GM19239 (cell line): Measurements from ENCODE around the gene C9orf85.
"Not testable (repeated sequence)": the region's sequence is repeated elsewhere in the genome, so short reads cannot be mapped to it uniquely, and the experiment has no call there.

ENCODE experiments used
- DNase-seq: peaks from one replicate; pipeline ENCODE4 v3.0.0; 2011; ENCODE audit warnings: low spot score; ENCODE audit not compliant: insufficient read length
- FAIRE-seq: peaks from 2 replicates; lab custom pipeline; 2011; peaks lifted over from hg19 to GRCh38; lab: Jason Lieb, UNC

C9orf85 gene, protein sequence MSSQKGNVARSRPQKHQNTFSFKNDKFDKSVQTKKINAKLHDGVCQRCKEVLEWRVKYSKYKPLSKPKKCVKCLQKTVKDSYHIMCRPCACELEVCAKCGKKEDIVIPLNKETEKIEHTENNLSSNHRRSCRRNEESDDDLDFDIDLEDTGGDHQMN

DNA sequence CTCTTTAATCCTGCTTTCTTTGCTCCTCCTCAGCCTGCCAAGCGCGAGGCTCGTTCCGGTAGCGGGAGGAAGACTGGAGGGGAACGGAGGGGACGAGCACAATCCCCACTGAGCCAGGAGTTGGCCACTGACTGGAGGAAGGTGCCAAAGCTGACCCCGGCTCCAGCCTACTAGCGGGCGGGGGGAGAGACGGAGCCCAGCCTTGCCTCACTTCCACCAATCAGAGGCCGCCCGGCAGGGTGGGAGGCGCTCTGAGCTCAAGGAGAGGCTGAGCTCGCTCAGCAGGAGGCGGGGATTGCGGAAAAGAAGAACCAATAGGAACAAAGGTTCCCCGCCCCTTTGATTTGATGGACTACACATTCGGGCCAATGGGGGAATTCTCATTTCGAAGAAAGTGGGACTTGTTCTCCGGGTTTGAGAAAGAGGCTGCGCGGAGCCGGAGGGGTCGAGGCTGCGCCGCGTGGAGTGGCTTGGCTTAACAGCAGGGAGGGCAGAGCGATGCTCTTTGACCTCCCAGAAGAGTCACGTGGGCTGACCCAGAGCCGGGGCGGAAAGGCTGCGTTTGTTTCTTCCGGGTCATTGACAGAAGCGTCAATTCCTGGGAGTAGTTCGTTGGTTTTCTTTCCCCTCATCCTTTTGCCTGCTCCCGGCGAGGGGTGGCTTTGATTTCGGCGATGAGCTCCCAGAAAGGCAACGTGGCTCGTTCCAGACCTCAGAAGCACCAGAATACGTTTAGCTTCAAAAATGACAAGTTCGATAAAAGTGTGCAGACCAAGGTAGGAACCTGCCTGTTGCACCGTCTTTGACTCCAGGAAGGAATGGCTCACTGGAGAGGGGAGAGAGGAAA, at the start of gene C9orf85, which contains the start of gene ABHD17B:
Gene C9orf85 (plus strand): TSS at position 579 of the 847 bp plus-strand sequence. CDS start 96 bp downstream, at position 675.
Gene ABHD17B (minus strand): TSS at position 133 of the 847 bp plus-strand sequence. CDS start 36,113 bp downstream, outside the sequence.
- DNase-seq (peak; percentile 83), FAIRE-seq (peak; percentile 98)

DNA sequence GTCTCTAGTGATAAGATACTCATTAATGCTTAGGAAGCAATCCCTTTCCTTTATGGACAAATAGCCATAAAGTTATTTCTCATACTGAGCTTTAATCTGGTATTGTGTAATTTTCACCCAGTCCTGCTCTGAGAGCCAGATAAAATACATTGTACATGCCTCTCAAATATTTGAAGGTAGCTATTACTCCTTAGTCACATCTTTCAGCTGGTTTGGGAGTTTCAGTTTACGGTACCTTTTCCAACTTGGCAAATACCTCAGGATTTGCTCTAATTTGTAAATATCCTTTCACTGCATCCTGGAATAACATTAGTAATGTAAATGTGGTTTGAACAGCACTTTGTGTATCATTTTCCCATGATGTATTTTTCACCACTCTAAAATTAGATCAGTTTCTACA, 47.8 kb upstream of the C9orf85 start:
- DNase-seq = no peak
- no peak for FAIRE-seq

DNA sequence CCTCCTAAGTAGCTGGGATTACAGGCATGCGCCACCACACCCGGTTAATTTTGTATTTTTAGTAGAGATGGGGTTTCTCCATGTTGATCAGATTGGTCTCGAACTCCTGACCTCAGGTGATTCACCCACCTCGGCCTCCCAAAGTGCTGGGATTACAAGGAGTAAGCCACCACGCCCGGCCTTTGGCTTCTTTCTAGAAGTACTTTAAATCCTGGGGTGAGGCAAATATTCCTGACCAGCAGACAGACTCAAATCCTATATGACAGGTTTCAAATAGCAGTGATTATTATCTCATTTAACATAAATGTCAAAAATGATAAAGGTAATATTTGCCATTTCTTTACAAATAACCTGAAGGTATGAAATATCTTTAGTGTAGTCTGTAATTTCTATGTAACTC, 36.1 kb upstream of the C9orf85 start:
- no peak for DNase-seq
- no peak for FAIRE-seq

DNA sequence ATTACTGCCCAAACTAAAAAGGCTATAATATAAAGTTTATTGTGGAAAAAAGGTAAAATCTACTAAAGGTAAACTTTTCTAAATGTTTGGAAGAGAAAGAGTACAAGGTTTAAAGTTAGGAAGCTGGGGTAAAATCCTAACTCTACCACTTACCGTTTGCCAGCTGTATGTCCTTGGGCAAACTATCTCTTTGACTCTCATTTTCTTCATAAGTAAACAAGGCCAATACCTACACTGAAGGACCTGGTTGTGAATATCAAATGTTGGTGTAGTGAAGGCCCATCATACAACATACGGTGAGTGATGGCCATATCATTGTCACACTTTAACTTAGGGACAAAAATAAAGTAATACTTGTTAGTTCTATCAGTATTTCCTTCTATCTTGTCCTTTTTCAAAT, 35.3 kb upstream of the C9orf85 start:
- DNase-seq (no peak), FAIRE-seq (peak; percentile 64)

DNA sequence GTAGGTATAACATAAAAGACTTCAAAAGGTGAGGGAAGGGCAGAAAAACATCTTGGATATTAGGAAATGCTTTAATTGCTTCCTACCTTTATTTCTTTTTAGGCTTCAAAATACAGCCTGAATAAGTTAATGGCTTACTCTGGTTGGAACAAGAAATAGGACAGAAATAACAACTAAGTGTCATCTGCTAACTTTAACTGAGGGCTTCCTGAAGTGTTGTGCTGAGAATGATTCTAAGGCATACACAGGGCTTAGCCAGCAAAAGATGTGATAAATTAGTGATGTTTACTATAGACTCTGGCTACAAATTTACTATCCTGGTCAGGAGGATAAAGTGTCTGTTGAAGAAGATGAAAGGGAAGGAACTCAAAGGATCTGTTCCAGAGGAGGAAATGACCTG, 34.6 kb upstream of the C9orf85 start:
- DNase-seq (no peak), FAIRE-seq (peak; percentile 4)

DNA sequence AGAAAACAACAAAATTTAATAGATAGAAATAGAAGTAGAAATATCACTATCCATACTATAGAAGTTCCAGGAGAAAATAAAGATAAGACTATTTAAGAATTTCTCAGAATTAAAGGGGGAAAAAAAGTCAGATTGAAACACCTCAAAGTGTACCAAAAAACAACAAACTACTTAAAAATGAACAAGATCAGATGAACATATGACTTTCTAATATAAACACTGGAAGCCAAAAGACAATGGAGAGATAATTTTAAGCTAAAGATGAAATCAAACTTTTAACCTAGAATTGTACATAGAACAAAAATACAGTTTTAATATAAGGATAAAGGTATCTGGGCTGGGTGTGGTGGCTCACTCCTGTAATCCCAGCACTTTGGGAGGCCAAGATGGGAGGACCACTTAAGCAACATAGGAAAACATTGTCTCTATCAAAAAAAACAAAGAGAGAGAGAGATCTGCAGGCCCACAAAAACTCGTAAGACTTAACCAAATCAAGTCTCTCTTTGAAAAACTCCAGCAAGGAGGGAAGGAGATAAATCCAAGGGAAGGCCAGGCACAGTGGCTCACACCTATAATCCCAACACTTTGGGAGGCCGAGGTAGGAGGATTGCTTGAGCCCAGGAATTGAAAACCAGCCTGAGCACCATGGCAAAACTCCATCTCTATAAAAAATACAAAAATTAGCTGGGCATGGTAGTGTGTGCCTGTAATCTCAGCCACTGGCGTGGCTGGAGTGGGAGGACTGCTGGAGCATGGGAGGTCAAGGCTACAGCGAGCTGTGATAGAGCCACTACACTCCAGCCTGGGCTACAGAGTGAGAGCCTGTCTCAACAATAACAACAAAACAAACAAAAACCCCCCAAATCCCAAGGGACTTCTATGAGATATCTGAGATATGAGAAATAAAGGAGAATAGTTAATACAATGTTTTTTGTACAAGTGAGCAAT, 32.8 kb upstream of the C9orf85 start:
- FAIRE-seq (no peak), DNase-seq (no peak)

DNA sequence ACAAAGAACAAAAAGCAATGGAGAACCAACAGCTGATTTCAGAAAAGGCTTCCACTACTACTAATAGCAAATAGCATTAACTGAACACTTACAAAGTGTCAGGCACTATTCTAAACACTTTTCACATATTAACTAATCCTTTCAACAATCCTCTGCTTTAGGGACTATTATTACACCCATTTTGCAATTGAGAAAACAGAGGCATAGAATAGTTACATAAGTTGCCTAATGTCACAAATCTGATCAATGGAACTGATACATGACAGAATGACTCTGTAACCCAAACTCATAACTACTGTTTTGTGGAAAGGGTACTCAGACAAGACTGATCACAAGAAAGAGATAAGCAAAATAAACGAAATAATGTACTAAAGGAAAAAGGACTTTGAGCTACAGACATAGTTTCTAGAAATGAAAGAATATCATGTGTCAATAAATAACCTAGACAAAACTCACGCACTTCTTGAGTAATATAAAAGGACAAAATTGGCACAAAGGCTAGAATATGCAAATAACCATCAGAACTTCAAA, 31.7 kb upstream of the C9orf85 start:
- FAIRE-seq (no peak), DNase-seq (no peak)

DNA sequence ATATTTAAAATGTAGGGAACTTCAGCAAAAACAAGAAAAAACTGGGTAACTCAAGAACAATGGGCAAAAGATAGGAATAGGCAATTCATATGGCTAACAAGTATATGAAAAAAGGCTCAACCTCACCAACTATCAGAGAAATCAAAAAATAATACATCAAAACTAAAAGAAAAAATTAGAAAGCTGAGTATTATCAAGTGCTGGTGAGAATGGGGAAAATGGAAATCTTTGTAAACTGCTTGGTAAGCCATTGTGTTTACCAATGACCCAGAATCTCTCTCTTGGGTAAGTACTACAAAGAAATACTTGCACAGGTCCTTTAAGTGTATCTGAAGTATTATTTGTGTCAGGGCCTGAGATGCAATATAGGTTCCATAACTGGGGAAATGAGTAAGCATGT, 27.4 kb upstream of the C9orf85 start:
- FAIRE-seq (peak; percentile 26), DNase-seq (no peak)

DNA sequence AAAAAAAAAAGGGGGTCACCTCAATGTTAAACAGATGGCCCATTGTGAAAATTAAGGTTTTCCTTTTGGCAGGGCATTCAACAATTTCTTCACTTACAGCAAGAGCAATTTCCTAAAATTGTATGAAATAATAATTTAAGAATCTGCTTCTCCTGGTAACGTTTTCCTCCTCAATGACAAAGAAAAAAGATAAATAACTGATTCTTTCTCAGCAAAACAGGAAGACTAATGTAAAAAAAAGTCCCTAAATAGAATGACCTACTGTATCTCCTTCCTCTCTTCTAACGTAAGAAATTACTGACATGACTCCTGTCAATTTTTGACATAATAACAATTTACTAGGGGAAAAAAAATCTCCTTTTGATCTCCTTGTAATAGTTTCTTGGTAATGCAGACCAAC, 26.0 kb upstream of the C9orf85 start:
- no peak for FAIRE-seq

DNA sequence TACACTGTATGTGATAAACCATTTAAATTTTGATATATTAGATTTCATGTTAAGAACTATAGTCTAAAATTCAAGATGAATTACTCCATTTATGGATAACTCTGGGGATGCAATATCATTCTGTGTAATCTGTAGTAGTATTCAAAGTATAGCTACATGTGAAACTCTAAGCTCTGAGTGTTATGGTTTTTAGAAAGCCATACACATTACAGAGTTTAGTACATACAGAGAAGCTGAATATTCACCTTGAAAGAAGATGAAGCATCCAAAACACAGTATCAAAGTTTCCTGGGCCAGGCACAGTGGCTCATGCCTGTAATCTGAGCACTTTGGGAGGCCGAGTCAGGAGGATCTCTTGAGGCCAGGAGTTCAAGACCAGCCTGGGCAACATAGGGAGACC, 25.4 kb upstream of the C9orf85 start:
- DNase-seq (no peak), FAIRE-seq (no peak)

More for the DNA sequence above, 26.0 kb upstream of the C9orf85 start:
- no peak for DNase-seq

DNA sequence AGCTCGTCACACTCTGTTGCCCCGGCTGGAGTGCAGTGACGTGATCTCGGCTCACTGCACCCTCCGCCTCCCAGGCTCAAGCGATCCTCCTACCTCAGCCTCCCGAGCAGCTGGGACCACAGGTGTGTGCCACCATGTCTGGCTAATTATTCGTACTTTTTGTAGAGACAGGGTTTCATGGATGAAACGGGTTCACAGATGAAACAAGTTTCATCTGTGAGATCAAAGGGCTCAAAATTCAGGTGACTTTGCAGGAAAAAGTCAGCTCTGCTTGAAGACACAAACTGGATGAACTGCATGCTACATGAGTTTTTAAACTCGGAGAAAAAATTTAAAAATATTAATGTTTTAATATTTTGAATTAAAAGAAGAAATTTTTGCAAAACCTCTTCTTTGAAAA, 24.9 kb upstream of the C9orf85 start:
- DNase-seq = no peak
- peak; percentile 26 for FAIRE-seq

DNA sequence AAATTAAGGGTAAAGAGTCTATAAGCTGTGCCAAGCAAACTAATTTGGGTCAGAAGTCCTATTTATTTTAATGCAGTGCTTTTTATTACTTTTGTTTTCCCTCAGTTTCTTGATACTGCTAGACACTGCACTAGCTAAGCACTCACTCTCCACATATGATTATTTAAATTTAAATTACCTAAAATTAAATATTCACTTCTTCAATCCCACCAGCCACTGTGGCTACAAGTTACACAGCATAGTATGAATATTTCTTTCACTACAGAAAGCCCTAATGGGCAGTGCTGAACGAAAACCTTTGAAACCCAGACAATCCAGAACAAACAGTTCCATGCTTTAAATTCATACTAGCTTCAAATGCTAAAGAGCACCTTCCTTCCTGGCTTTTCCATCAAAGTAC, 24.1 kb upstream of the C9orf85 start:
- DNase-seq (no peak), FAIRE-seq (no peak)

DNA sequence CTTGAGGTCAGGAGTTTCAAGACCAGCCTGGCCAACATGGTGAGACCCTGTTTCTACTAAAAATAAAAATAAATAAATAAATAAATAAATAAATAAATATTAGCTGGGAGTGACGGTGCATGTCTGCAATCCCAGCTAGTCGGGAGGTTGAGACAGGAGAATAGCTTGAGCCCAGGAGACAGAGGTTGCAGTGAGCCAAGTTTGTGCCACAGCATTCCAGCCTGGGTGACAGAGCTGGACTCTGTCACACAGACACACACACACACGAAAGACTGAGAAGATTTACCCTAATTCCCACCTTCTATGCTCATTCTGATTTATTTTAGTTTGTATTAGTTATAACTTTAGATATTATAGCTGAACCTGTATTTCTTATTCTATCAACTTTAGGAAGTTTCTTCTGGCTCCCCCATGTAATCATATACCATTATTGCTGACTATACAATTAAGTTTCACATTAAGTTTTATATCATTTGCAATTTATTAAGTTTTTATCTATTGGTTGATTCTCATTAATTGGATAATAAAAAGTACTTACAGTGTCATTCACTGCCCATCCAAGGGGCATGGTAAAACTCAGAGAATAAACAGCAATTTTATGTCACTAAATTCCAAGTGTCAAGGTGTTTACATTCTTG, 21.3 kb upstream of the C9orf85 start:
- FAIRE-seq (no peak), DNase-seq (no peak)

DNA sequence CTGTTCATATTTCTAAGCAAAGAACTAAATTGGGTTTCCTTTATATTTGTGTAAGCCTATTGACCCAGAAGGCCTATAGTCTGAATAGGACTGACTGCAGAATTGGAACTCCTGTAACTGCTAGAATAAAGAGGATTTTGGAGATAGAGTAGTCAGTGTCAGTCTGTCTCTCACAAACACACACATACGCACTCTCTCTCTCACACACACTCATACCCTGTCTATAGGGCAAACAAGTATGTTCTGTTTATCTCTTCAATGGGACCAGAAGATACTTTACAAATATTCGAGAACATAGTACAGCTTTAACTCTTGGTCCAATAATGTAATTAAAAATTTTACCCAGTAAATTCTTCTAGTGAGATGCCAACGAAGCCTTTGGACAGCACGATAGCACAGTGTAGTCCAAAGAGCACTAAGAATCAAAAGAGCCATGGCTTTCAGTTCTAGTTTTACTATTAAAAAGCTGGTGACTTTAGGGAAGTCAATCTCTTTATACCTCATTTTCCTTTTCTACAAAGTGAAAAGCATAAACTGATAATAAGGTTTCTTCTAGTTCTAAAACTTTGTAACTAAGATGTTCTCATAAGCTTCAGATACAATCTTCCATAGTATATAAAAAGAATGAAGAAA, 19.8 kb upstream of the C9orf85 start:
- FAIRE-seq = peak; percentile 84
- no peak for DNase-seq

DNA sequence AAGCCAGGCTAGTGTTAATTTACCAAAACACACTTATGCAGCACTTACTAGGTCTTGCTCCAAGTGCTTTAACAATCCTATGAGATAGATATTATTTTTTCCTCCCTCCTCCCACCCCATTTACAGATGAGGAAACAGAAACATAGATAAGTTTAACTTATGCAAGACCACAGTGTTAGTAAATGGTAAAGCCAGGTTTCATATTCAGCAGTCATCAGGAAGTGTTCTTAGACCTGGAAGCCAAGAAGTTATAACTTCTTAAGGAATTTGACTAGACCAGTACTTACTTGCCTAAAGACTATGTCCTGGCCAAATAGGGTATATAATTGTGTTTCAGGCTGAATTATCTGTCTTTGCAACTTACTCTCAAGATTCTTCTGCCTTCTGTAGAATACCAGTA, 16.3 kb upstream of the C9orf85 start:
- FAIRE-seq (peak; percentile 96), DNase-seq (no peak)

DNA sequence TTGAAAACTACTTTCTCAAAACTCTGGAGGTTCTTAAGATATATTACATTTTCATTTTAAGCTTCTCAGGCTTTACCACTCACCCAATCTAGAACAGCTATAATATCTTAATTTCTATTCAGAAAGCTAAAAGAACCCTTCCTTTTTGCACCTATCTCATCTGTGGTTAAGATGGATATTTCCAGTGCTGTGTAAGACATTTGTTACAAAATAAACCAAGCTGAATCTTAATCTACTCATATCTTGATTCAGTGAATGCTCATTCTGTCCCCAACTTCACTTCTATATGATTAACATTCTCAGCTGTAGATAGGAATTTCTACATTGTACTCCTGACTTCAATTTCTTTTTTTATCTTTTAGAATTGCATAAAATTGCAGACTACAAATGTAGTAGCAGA, 15.5 kb upstream of the C9orf85 start:
- no peak for FAIRE-seq

DNA sequence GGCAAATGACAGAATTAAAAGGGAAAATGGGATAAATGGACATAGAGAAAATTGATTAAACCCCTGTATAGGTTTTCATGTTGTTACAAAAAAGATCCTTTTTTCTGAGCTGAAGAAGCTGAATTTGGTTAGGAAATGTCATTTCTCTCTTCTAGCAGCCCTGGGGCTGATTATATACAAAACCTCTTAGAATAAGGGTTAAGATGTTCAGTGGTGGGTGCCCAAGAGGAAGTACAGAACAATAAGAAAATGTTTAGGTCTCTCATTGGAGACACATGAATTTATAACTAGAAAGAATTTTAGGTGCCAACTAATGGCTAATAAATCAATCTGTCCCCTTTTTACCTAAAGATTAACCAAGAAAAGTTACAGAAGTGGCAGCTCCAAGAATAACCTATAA, 14.7 kb upstream of the C9orf85 start:
- DNase-seq (no peak), FAIRE-seq (no peak)

More for the DNA sequence above, 15.5 kb upstream of the C9orf85 start:
- DNase-seq = no peak

DNA sequence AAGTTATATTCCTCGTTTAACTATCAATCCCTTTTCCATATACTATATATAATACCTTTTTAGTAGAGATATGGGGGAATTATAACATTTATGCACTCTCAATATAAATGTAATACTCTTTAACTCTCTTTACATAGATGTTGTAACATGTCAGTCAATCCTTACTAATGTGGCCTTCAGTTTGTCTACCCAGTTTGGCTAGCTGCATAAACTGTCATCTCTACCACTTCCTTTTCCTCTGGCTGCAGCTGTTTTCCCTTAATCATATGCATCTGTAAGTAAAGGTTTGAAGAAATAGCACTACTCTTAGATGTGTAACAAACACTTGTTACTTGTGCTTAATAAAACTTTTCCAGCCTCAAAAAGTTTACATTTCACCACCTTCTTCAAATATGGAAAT, 13.9 kb upstream of the C9orf85 start:
- FAIRE-seq (peak; percentile 91), DNase-seq (peak; percentile 7)

DNA sequence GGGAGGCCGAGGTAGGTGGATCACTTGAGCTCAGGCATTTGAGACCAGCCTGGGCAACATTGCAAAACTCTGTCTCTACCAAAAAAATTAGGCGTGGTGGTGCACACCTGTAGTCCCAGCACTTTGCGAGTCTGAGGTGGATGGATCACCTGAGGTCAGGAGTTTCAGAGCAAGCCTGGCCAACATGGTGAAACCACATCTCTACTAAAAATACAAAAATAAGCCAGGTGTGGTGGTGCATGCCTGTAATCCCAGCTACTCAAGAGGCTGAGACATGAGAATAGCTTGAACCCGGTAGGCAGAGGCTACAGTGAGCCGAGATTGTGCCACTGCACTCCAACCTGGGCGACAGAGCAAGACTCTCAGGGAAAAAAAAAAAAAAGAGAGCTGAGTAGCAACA, 12.7 kb upstream of the C9orf85 start:
- peak; percentile 23 for FAIRE-seq
- not testable (repeated sequence) for DNase-seq
